Upper lobe of left lung (tissue), 6 donors: ENCODE results near the gene DDX1. TPM values are rescaled to one million over a fixed set of nuclear protein-coding genes. Genes with fewer than 3 reads are reported as not detected.

ENCODE experiments used
- ATAC-seq, 2 donors: fragments of 200-7000 bp; cut with Tn5 transposase; one replicate each; pipeline ENCODE4 v1.9.1; 2022; ENCODE audit warnings: mild to moderate bottlenecking in 2 of 2, moderate library complexity in 2 of 2; ENCODE audit not compliant: low FRiP score in 2 of 2
- DNase-seq, 2 donors: peaks; one replicate each; pipeline ENCODE4 v3.0.0-alpha.2; 2019 to 2020
- H3K27ac ChIP-seq, 4 donors: fragments of 200-600 bp; sonication (generic); one replicate each; pipeline ENCODE4 v1.5.1; 2016 to 2019
- H3K27me3 ChIP-seq, 4 donors: fragments of 200-600 bp; sonication (generic); one replicate each; pipeline ENCODE4 v1.5.1; 2017 to 2019
- H3K36me3 ChIP-seq, 4 donors: fragments of 200-600 bp; sonication (generic); one replicate each; pipeline ENCODE4 v1.5.1; 2016 to 2019
- H3K4me1 ChIP-seq, 4 donors: fragments of 200-600 bp; sonication (generic); one replicate each; pipeline ENCODE4 v1.5.1; 2018 to 2019
- H3K4me3 ChIP-seq, 4 donors: fragments of 200-600 bp; sonication (generic); one replicate each; pipeline ENCODE4 v1.5.1; 2017 to 2019; ENCODE audit warnings: mild to moderate bottlenecking in 2 of 4, moderate library complexity in 1 of 4
- H3K9me3 ChIP-seq, 4 donors: fragments of 200-600 bp; sonication (generic); one replicate each; pipeline ENCODE4 v1.5.1; 2018 to 2019
- CTCF ChIP-seq, 6 experiments: fragments of 450-650 bp in 4 of 6; fragments of 200-600 bp in 2 of 6; sonication (generic) in 2 of 6; IDR thresholded peaks; one replicate each; pipeline ENCODE4 v1.5.1; 2016 to 2019; ENCODE audit warnings: antibody characterized with exemption in 6 of 6
- EP300 ChIP-seq, 4 donors: sonication (generic); formaldehyde crosslinking; IDR thresholded peaks; one replicate each; pipeline ENCODE4 v1.5.1; 2017; ENCODE audit warnings: antibody characterized with exemption in 4 of 4, control low read depth in 2 of 4
- POLR2A ChIP-seq, 4 donors: fragments of 450-650 bp; IDR thresholded peaks; one replicate each; pipeline ENCODE4 v1.5.1; 2016 to 2017; ENCODE audit warnings: antibody characterized with exemption in 4 of 4, mild to moderate bottlenecking in 2 of 4
- POLR2AphosphoS5 ChIP-seq, 2 donors: sonication (generic); formaldehyde crosslinking; IDR thresholded peaks; one replicate each; pipeline ENCODE4 v1.5.1; 2017; ENCODE audit warnings: antibody characterized with exemption in 2 of 2
- WGBS, 2 donors: methylation state at CpG; one replicate each; pipeline ENCODE4 v1.1.5; 2017 to 2018; 5-methylcytosine and 5-hydroxymethylcytosine counted together
- total RNA-seq, 6 donors: library from RNA; depleted of rRNA in 4 of 6; stranded (reverse); fragments of >200 nt in 4 of 6; gene quantifications; one replicate each; pipeline versions ENCODE4 v1.1.0 to v1.2.1, GENCODE V29; 2016 to 2021
- donor health status: DM: no; HTN: no; CAD: no; lungs with moderate emphysema.
- donor health status: DM: no; HTN: yes; CAD: no; lungs with severe emphysema.

Gene DDX1
- total RNA-seq, 6 donors from 2014 or later = 40.9 to 78.5 (median 53.0) TPM

- DNase-seq (no peak), ATAC-seq (no peak)
- Histone ChIP-seq H3K27me3 (no peaks in the 10 kb centered on the region), H3K9me3 (no peaks in the 10 kb centered on the region), H3K4me3 (no peak overlapping the region), H3K36me3 (peaks cover 29 to 99% (median 58%) of the 10 kb centered on the region in 4 donors), H3K27ac (no peak overlapping the region), H3K4me1 (no peaks in the 10 kb centered on the region)
- no peak for TF ChIP-seq EP300 (IDR thresholded peaks at IDR 0.05)
- no peak for TF ChIP-seq POLR2AphosphoS5 (IDR thresholded peaks at IDR 0.05)
- no peak for TF ChIP-seq CTCF (IDR thresholded peaks at IDR 0.05)
- TF ChIP-seq POLR2A (IDR thresholded peaks at IDR 0.05) = no peak
Measured at GRCh38 chr2:15626967-15627366, 35.3 kb downstream of the DDX1 start.

- no peaks in the 10 kb centered on the region for H3K4me1 ChIP-seq
- DNase-seq = no peak
- H3K27me3 ChIP-seq = no peaks in the 10 kb centered on the region
- peaks cover 30 to 99% (median 59%) of the 10 kb centered on the region in 4 donors for H3K36me3 ChIP-seq
- H3K9me3 ChIP-seq = no peaks in the 10 kb centered on the region
- WGBS, 2 donors = 88 to 93% methylated on average over 9 of the region's 9 CpGs
- ATAC-seq = no peak
- no peak overlapping the region for H3K27ac ChIP-seq
- no peak overlapping the region for H3K4me3 ChIP-seq
- TF ChIP-seq POLR2AphosphoS5 (IDR thresholded peaks at IDR 0.05) (no peak), EP300 (IDR thresholded peaks at IDR 0.05) (no peak), POLR2A (IDR thresholded peaks at IDR 0.05) (no peak), CTCF (IDR thresholded peaks at IDR 0.05) (no peak)
Measured at GRCh38 chr2:15627817-15628684, 36.4 kb downstream of the DDX1 start.

DNA sequence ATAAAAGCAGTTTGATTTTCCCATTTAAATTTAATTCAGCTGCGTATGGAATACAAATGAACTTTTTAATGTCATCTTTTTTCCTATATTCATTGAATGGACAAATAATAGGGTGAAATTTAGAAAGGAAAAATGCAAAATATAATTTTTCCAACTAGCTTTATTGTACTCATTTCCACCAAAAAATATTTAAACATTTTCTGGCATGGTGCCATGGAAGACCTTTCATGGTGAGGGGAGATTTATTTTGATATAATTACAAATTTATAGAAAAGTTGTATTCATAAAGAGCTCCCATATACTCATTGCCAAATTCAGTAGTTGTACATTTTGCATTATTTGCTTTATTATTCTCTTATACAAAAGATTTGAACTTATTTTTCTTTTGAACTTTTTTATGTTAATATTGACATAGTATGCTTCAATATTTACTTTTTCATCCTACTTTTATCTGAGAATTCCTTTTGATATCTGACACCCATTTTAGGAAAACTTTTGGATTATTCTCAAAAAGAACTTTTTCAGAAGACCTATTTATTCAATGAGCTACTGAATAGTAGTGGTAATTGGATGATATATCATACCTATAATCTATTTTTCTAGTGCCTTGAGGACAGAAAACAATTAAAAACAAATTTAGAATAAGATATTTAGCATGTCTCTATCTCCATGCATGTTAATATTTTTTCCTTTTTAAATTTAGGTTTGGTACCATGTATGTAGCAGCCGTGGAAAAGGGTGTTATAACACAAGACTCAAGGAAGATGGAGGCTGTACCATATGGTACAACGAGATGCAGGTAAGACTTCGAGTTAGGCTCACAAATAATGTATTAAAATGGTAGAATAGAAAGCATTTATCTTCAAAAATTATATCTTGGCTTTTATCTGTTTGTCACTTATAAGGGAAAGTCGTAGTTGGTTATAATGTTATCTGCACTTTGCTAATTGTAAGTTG is 37.5 kb downstream of the DDX1 start:
- 93 to 97% methylated on average over 5 of the region's 5 CpGs for WGBS, 2 donors

More for the DNA sequence above, 37.5 kb downstream of the DDX1 start:
- DNase-seq (no peak), ATAC-seq (no peak)
- H3K9me3 ChIP-seq = no peaks in the 10 kb centered on the region
- H3K27me3 ChIP-seq = no peaks in the 10 kb centered on the region
- no peak for TF ChIP-seq CTCF (IDR thresholded peaks at IDR 0.05)
- TF ChIP-seq POLR2A (IDR thresholded peaks at IDR 0.05) = no peak
- no peak for TF ChIP-seq POLR2AphosphoS5 (IDR thresholded peaks at IDR 0.05)
- no peak for TF ChIP-seq EP300 (IDR thresholded peaks at IDR 0.05)
- no peak overlapping the region for H3K4me3 ChIP-seq
- no peaks in the 10 kb centered on the region for H3K4me1 ChIP-seq
- peaks cover 32 to 99% (median 53%) of the 10 kb centered on the region in 4 donors for H3K36me3 ChIP-seq
- H3K27ac ChIP-seq = no peak overlapping the region
